HCT116 (cell line): Measurements from ENCODE around the gene RBM33. TPM values are rescaled to one million over a fixed set of nuclear protein-coding genes. Genes with fewer than 3 reads are reported as not detected.

ENCODE experiments used
- ATAC-seq: fragments of 200-7000 bp; cut with Tn5 transposase; 2 replicates; pipeline ENCODE4 v1.9.1; 2020; ENCODE audit warnings: mild to moderate bottlenecking, moderate library complexity
- BruUV-seq: library from RNA; stranded (reverse); fragments of 400-500 nt; replicated peaks from 2 replicates; lab custom pipeline; 2021; lab: Mats Ljungman, UMichigan
- CTCF ChIA-PET: fragments of 300-600 bp; sonication (Branson Sonifier 250); formaldehyde crosslinking; loops from one replicate; lab custom pipeline; 2021; ENCODE audit warnings: antibody characterized with exemption; lab: Charles Lee
- POLR2A ChIA-PET: fragments of 300-600, 350-600 bp; sonication (Branson Sonifier 250); formaldehyde crosslinking; loops from one replicate; lab custom pipeline; 2021; ENCODE audit warnings: antibody characterized with exemption; lab: Charles Lee
- RAD21 ChIA-PET, 2 experiments: fragments of 300-600 bp; sonication (Branson Sonifier 250); formaldehyde crosslinking; loops; one replicate each; lab custom pipeline; 2023; ENCODE audit warnings: low total read pairs in 2 of 2; ENCODE audit not compliant: uncharacterized antibody in 2 of 2, unreplicated experiment in 2 of 2, low non-redundant PET in 1 of 2; lab: Charles Lee
- DNase-seq: peaks from one replicate; pipeline ENCODE4 v3.0.0-alpha.2; 2010; ENCODE audit warnings: low read depth, low spot score
- H2AFZ ChIP-seq: fragments of 200-600 bp; shearing (Covaris generic), sonication (generic); 2 replicates; pipeline ENCODE4 v1.6.1; 2017; ENCODE audit warnings: low read depth, mixed run types, mixed read lengths, antibody characterized with exemption, low read length; ENCODE audit not compliant: poor library complexity, severe bottlenecking
- H3K27ac ChIP-seq: 2 replicates; pipeline ENCODE4 v1.5.1; 2012; ENCODE audit warnings: low read depth, low read length
- H3K27me3 ChIP-seq: fragments of 200-600 bp; sonication (generic); 2 replicates; pipeline ENCODE4 v1.6.1; 2016; ENCODE audit warnings: mixed run types, low read length, mixed read lengths; ENCODE audit not compliant: insufficient read depth
- H3K36me3 ChIP-seq, 2 experiments: fragments of 200-500 bp in 1 of 2; fragments of 200-600 bp in 1 of 2; sonication (Bioruptor generic) in 1 of 2; sonication (generic) in 1 of 2; 2 replicates each; pipeline versions ENCODE4 v1.5.1 to v1.6.1; 2014 to 2016; ENCODE audit warnings: low read length in 2 of 2, inconsistent platforms in 1 of 2, mixed read lengths in 1 of 2, mixed run types in 1 of 2; ENCODE audit not compliant: insufficient read depth in 2 of 2, control insufficient read depth in 1 of 2
- H3K4me1 ChIP-seq, 2 experiments: fragments of 200-600 bp in 1 of 2; sonication (generic) in 1 of 2; 2 replicates each; pipeline versions ENCODE4 v1.5.1 to v1.6.1; 2012 to 2017; ENCODE audit warnings: low read length in 2 of 2, inconsistent platforms in 1 of 2, mild to moderate bottlenecking in 1 of 2, mixed read lengths in 1 of 2, mixed run types in 1 of 2, moderate library complexity in 1 of 2; ENCODE audit not compliant: insufficient read depth in 2 of 2, control insufficient read depth in 1 of 2
- H3K4me2 ChIP-seq: fragments of 200-600 bp; sonication (generic); 2 replicates; pipeline ENCODE4 v1.6.1; 2017; ENCODE audit warnings: mixed run types, low read length, mixed read lengths
- H3K4me3 ChIP-seq, 2 experiments: fragments of 200-600 bp in 1 of 2; sonication (generic) in 1 of 2; replicated peaks in 1 of 2; 2 replicates each; pipeline ENCODE4 v1.5.1; 2011 to 2016; ENCODE audit warnings: low read length in 2 of 2, control low read depth in 1 of 2, low read depth in 1 of 2, mild to moderate bottlenecking in 1 of 2, mixed read lengths in 1 of 2, mixed run types in 1 of 2
- H3K79me2 ChIP-seq: fragments of 200-600 bp; sonication (generic); 2 replicates; pipeline ENCODE4 v1.6.1; 2017; ENCODE audit warnings: mild to moderate bottlenecking, mixed run types, low read length, moderate library complexity, mixed read lengths; ENCODE audit not compliant: insufficient read depth
- H3K9ac ChIP-seq: fragments of 200-600 bp; sonication (generic); 2 replicates; pipeline ENCODE4 v1.6.1; 2016; ENCODE audit warnings: low read length, mixed read lengths
- H3K9me2 ChIP-seq: fragments of 200-600 bp; sonication (generic), shearing (Covaris generic); 2 replicates; pipeline ENCODE4 v1.6.1; 2017; ENCODE audit warnings: mixed run types, mild to moderate bottlenecking, moderate library complexity; ENCODE audit not compliant: insufficient read depth
- H3K9me3 ChIP-seq, 2 experiments: fragments of 200-500 bp in 1 of 2; fragments of 200-600 bp in 1 of 2; sonication (Bioruptor generic) in 1 of 2; sonication (generic) in 1 of 2; 2 replicates each; pipeline ENCODE4 v1.6.1; 2014 to 2017; ENCODE audit warnings: low read length in 2 of 2, mixed read lengths in 2 of 2, inconsistent platforms in 1 of 2, low read depth in 1 of 2, mild to moderate bottlenecking in 1 of 2, mixed run types in 1 of 2, moderate library complexity in 1 of 2; ENCODE audit not compliant: control insufficient read depth in 1 of 2, insufficient read depth in 1 of 2
- H4K20me1 ChIP-seq: fragments of 200-600 bp; sonication (generic), shearing (Covaris generic); 2 replicates; pipeline ENCODE4 v1.6.1; 2017; ENCODE audit warnings: mixed run types, mild to moderate bottlenecking, moderate library complexity; ENCODE audit not compliant: insufficient read depth
- ATF3 ChIP-seq: IDR thresholded peaks from 2 replicates; pipeline ENCODE4 v1.6.1; 2012
- ELF1 ChIP-seq: IDR thresholded peaks from 2 replicates; pipeline ENCODE4 v1.6.1; 2012; ENCODE audit warnings: low read depth, borderline replicate concordance
- EZH2 ChIP-seq: fragments of 200-600 bp; sonication (generic); IDR thresholded peaks from 2 replicates; pipeline ENCODE4 v1.6.1; 2017; ENCODE audit warnings: antibody characterized with exemption, mixed run types
- JUND ChIP-seq: IDR thresholded peaks from 2 replicates; pipeline ENCODE4 v1.6.1; 2012
- MAX ChIP-seq: IDR thresholded peaks from 2 replicates; pipeline ENCODE4 v1.6.1; 2012
- POLR2A ChIP-seq: IDR thresholded peaks from 2 replicates; pipeline ENCODE4 v1.7.0; 2011; ENCODE audit warnings: borderline replicate concordance; ENCODE audit not compliant: insufficient read depth, insufficient read length; ENCODE audit errors: extremely low read depth
- POLR2AphosphoS5 ChIP-seq: IDR thresholded peaks from 2 replicates; pipeline ENCODE4 v1.6.1; 2011; ENCODE audit warnings: mild to moderate bottlenecking, low read depth, low read length, moderate library complexity
- RAD21 ChIP-seq: IDR thresholded peaks from 2 replicates; pipeline ENCODE4 v1.6.1; 2012; ENCODE audit warnings: low read depth, mild to moderate bottlenecking
- TCF7L2 ChIP-seq: IDR thresholded peaks from 2 replicates; pipeline ENCODE4 v1.7.0; 2011; ENCODE audit warnings: borderline replicate concordance, inconsistent platforms; ENCODE audit not compliant: insufficient read depth, insufficient read length; ENCODE audit errors: extremely low read depth
- YY1 ChIP-seq: IDR thresholded peaks from 2 replicates; pipeline ENCODE4 v1.6.1; 2011; ENCODE audit warnings: low read length, low read depth, moderate library complexity, mild to moderate bottlenecking; ENCODE audit not compliant: insufficient replicate concordance; ENCODE audit errors: extremely low read depth
- ZFX ChIP-seq: fragments of 450-650 bp; IDR thresholded peaks from 2 replicates; pipeline ENCODE4 v1.6.1; 2017
- intact Hi-C: fragments of 100-400 bp; cut with micrococcal nuclease; formaldehyde crosslinking; loops from 2 replicates; pipeline ENCODE4 v1.10.0; 2022
- total RNA-seq: library from RNA; stranded (reverse); gene quantifications from one replicate; pipeline ENCODE4 v1.2.1, GENCODE V29; 2021; ENCODE audit not compliant: unreplicated experiment
- TF ChIP-seq, protein P1 (sequence below): IDR thresholded peaks from 2 replicates; pipeline ENCODE4 v1.6.1; 2012; ENCODE audit warnings: low read depth

Gene RBM33
- total RNA-seq, 1 experiment from 2014 or later: 64.3 TPM

DNA sequence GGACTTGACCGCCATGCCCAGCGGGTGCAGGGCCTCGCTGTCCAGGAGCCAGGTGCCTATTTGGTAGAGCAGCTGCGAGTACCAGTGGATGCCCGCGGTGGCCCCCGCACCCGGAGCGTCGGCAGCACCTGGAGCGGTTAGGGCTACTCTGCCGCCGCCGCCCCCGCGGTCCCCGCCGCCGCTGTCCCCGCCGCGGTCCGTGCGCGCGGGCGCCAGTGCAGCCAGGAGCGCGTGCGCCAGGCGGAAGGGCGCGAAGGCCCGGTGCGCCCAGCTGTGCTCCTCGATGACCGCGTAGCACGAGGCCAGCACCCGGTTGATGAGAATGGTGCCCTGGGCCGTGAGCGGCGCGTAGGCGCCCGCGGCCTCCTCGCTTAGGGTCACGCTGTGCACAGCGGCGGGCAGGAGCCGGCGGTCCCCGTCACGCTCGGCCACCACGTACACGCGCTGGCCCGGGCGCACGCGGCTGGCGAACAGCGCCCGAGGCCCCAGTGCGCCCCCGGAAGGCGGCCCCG is 158.5 kb downstream of the RBM33 start:
- Histone ChIP-seq H3K27ac (no peak overlapping the region), H3K79me2 (no peaks in the 10 kb centered on the region), H3K9ac (no peak overlapping the region), H3K36me3 (no peaks in the 10 kb centered on the region), H3K27me3 (no peaks in the 10 kb centered on the region), H4K20me1 (no peaks in the 10 kb centered on the region), H3K9me2 (no peaks in the 10 kb centered on the region), H3K4me2 (no peak overlapping the region), H3K9me3 (no peaks in the 10 kb centered on the region), H3K4me1 (peaks cover 5 to 22% of the 10 kb centered on the region in 2 experiments; a peak in 3 of 4 replicates), H2AFZ (no peak overlapping the region), H3K4me3 (no peak overlapping the region)
- POLR2A ChIA-PET: no interaction called here
- no peak for ATAC-seq
- intact Hi-C loops: no loop called here
- RAD21 ChIA-PET: no interaction called here
- CTCF ChIA-PET: no interaction called here
- no peak for DNase-seq
- TF ChIP-seq RAD21: no peak
- TF ChIP-seq, protein P1, sequence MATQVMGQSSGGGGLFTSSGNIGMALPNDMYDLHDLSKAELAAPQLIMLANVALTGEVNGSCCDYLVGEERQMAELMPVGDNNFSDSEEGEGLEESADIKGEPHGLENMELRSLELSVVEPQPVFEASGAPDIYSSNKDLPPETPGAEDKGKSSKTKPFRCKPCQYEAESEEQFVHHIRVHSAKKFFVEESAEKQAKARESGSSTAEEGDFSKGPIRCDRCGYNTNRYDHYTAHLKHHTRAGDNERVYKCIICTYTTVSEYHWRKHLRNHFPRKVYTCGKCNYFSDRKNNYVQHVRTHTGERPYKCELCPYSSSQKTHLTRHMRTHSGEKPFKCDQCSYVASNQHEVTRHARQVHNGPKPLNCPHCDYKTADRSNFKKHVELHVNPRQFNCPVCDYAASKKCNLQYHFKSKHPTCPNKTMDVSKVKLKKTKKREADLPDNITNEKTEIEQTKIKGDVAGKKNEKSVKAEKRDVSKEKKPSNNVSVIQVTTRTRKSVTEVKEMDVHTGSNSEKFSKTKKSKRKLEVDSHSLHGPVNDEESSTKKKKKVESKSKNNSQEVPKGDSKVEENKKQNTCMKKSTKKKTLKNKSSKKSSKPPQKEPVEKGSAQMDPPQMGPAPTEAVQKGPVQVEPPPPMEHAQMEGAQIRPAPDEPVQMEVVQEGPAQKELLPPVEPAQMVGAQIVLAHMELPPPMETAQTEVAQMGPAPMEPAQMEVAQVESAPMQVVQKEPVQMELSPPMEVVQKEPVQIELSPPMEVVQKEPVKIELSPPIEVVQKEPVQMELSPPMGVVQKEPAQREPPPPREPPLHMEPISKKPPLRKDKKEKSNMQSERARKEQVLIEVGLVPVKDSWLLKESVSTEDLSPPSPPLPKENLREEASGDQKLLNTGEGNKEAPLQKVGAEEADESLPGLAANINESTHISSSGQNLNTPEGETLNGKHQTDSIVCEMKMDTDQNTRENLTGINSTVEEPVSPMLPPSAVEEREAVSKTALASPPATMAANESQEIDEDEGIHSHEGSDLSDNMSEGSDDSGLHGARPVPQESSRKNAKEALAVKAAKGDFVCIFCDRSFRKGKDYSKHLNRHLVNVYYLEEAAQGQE: no peak
- TF ChIP-seq YY1: no peak
- TF ChIP-seq ELF1: no peak
- no peak for TF ChIP-seq JUND
- no peak for TF ChIP-seq TCF7L2
- TF ChIP-seq MAX: no peak
- no peak for TF ChIP-seq POLR2A
- no peak for TF ChIP-seq ATF3
- TF ChIP-seq POLR2AphosphoS5: no peak
- TF ChIP-seq ZFX: no peak
- no peak for TF ChIP-seq EZH2
- BruUV-seq: no TSS peak
